Measurements from ENCODE around the gene OR2T4. TPM values are rescaled to one million over a fixed set of nuclear protein-coding genes. Genes with fewer than 3 reads are reported as not detected.

OR2T4 gene
- polyA plus RNA-seq, 1 donor (not counting 4 experiments of a cell fraction or from before 2014, with no cell fraction given) = not detected

- no peak for TF ChIP-seq EZH2 (IDR thresholded peaks at IDR 0.05; ENCODE audit: low read length)
- TF ChIP-seq CTCF (optimal IDR thresholded peaks at IDR 0.05 in 1 of 3, IDR thresholded peaks at IDR 0.05 in 1 of 3, conservative IDR thresholded peaks at IDR 0.05 in 1 of 3; ENCODE audit: extremely low read depth in 1 of 3, insufficient read depth in 2 of 3, low read length in 3 of 3) = no peak
- Histone ChIP-seq H3K9ac (ENCODE audit: control insufficient read depth, extremely low read depth, insufficient read depth, low read length) (no peak overlapping the region), H3K27me3 (ENCODE audit: control insufficient read depth, extremely low read depth, insufficient read depth, low read length) (no peaks in the 10 kb centered on the region), H3K36me3 (ENCODE audit: control insufficient read depth in 2 of 2, extremely low read depth in 1 of 2, insufficient read depth in 2 of 2, low read length in 2 of 2) (no peaks in the 10 kb centered on the region), H3K79me2 (ENCODE audit: control insufficient read depth, insufficient read depth, low read length) (no peaks in the 10 kb centered on the region), H3K4me1 (ENCODE audit: control insufficient read depth, extremely low read depth, insufficient read depth, low read length) (no peaks in the 10 kb centered on the region), H3K9me3 (ENCODE audit: control insufficient read depth, low read depth, low read length) (no peaks in the 10 kb centered on the region), H2AFZ (ENCODE audit: control insufficient read depth, low read length) (no peak overlapping the region), H4K20me1 (ENCODE audit: control insufficient read depth, extremely low read depth, insufficient read depth, low read length) (no peaks in the 10 kb centered on the region), H3K27ac (ENCODE audit: control insufficient read depth, insufficient read depth, low read length) (no peak overlapping the region), H3K9me1 (ENCODE audit: control insufficient read depth, extremely low read depth, insufficient read depth, low read length) (no peaks in the 10 kb centered on the region), H3K4me3 (ENCODE audit: control insufficient read depth in 2 of 3, extremely low read depth in 1 of 3, insufficient read depth in 2 of 3, low read depth in 1 of 3, low read length in 3 of 3) (no peak overlapping the region), H3K4me2 (ENCODE audit: control insufficient read depth, extremely low read depth, insufficient read depth, low read depth, low read length) (no peak overlapping the region)
- no peak for DNase-seq (ENCODE audit: low read depth, low spot score)
- no peak for FAIRE-seq
- dilution Hi-C loops (cut with MboI; ENCODE audit: extremely low pct_ligation_motif_present, low sequenced_read_pairs) = no loop called here
Measured at GRCh38 chr1:248376916-248377315, 15.5 kb downstream of the OR2T4 start.

GRCh38 chr1:248380854-248381253, 19.4 kb downstream of the OR2T4 start:
- Histone ChIP-seq H3K27ac (ENCODE audit: control insufficient read depth, insufficient read depth, low read length) (no peak overlapping the region), H3K9me3 (ENCODE audit: control insufficient read depth, low read depth, low read length) (no peaks in the 10 kb centered on the region), H3K36me3 (ENCODE audit: control insufficient read depth in 2 of 2, extremely low read depth in 1 of 2, insufficient read depth in 2 of 2, low read length in 2 of 2) (no peaks in the 10 kb centered on the region), H3K4me3 (ENCODE audit: control insufficient read depth in 2 of 3, extremely low read depth in 1 of 3, insufficient read depth in 2 of 3, low read depth in 1 of 3, low read length in 3 of 3) (no peak overlapping the region), H3K4me1 (ENCODE audit: control insufficient read depth, extremely low read depth, insufficient read depth, low read length) (no peaks in the 10 kb centered on the region), H3K9me1 (ENCODE audit: control insufficient read depth, extremely low read depth, insufficient read depth, low read length) (no peaks in the 10 kb centered on the region), H2AFZ (ENCODE audit: control insufficient read depth, low read length) (no peak overlapping the region), H3K4me2 (ENCODE audit: control insufficient read depth, extremely low read depth, insufficient read depth, low read depth, low read length) (no peak overlapping the region), H3K79me2 (ENCODE audit: control insufficient read depth, insufficient read depth, low read length) (no peaks in the 10 kb centered on the region), H3K27me3 (ENCODE audit: control insufficient read depth, extremely low read depth, insufficient read depth, low read length) (no peaks in the 10 kb centered on the region), H3K9ac (ENCODE audit: control insufficient read depth, extremely low read depth, insufficient read depth, low read length) (no peak overlapping the region), H4K20me1 (ENCODE audit: control insufficient read depth, extremely low read depth, insufficient read depth, low read length) (no peaks in the 10 kb centered on the region)
- dilution Hi-C loops (cut with MboI; ENCODE audit: extremely low pct_ligation_motif_present, low sequenced_read_pairs) = no loop called here
- no peak for DNase-seq (ENCODE audit: low read depth, low spot score)
- no peak for FAIRE-seq
- TF ChIP-seq CTCF (optimal IDR thresholded peaks at IDR 0.05 in 1 of 3, IDR thresholded peaks at IDR 0.05 in 1 of 3, conservative IDR thresholded peaks at IDR 0.05 in 1 of 3; ENCODE audit: extremely low read depth in 1 of 3, insufficient read depth in 2 of 3, low read length in 3 of 3) (no peak), EZH2 (IDR thresholded peaks at IDR 0.05; ENCODE audit: low read length) (no peak)
